ENCODE results near the gene RNF123. TPM values are rescaled to one million over a fixed set of nuclear protein-coding genes. Genes with fewer than 3 reads are reported as not detected.

RNF123 gene
- total and polyA plus RNA-seq, 4 donors, result 34.3 to 104 (median 40.2) TPM

- Histone ChIP-seq H3K9me3 (ENCODE audit: control insufficient read depth in 4 of 4, low read length in 3 of 4) (no peaks in the 10 kb centered on the region), H3K4me3 (ENCODE audit: low read depth in 1 of 3, low read length in 3 of 3) (no peak overlapping the region), H3K36me3 (ENCODE audit: control insufficient read depth in 4 of 4, insufficient read depth in 3 of 4, low read depth in 1 of 4, low read length in 3 of 4) (peaks cover 0 to 2% (median 0%) of the 10 kb centered on the region in 4 donors), H3K4me1 (ENCODE audit: control insufficient read depth in 4 of 4, insufficient read depth in 4 of 4, low read length in 3 of 4) (no peaks in the 10 kb centered on the region), H3K9ac (ENCODE audit: low read depth in 1 of 2, low read length in 2 of 2) (no peak overlapping the region), H3K27me3 (ENCODE audit: control insufficient read depth in 4 of 4, insufficient read depth in 4 of 4, low read length in 3 of 4) (no peaks in the 10 kb centered on the region), H3K27ac (ENCODE audit: low read depth in 1 of 2, low read length in 2 of 2) (no peak overlapping the region)
- TF ChIP-seq FOXA2 (IDR thresholded peaks at IDR 0.05), result no peak
- no peak for DNase-seq (ENCODE audit: low spot score)
- WGBS, result 78% methylated on average over 2 of the region's 2 CpGs
Measured at GRCh38 chr3:49757197-49757596, 67.8 kb downstream of the RNF123 start.

DNA sequence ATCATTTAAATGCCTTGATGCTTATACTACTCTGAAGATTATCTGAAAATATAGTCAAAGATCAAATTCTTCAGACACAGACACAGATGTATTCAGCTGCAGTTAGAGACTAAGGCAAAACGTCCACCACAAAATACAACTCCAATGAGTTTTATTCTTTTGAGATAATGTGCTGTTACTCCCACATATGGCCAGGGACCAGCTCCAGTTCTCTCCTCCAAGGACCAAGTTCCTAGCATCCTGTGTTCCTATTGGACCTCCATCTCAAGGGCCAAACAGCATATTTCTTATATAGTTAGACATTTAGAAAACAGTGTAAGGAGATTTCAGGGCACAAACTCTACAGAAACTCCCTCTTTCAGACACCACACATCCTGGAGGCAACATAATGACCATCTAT is 69.9 kb downstream of the RNF123 start:
- Histone ChIP-seq H3K36me3 (ENCODE audit: control insufficient read depth in 4 of 4, insufficient read depth in 3 of 4, low read depth in 1 of 4, low read length in 3 of 4) (peaks cover 0 to 2% (median 0%) of the 10 kb centered on the region in 4 donors), H3K9ac (ENCODE audit: low read depth in 1 of 2, low read length in 2 of 2) (no peak overlapping the region), H3K27ac (ENCODE audit: low read depth in 1 of 2, low read length in 2 of 2) (no peak overlapping the region), H3K9me3 (ENCODE audit: control insufficient read depth in 4 of 4, low read length in 3 of 4) (no peaks in the 10 kb centered on the region), H3K4me1 (ENCODE audit: control insufficient read depth in 4 of 4, insufficient read depth in 4 of 4, low read length in 3 of 4) (no peaks in the 10 kb centered on the region), H3K27me3 (ENCODE audit: control insufficient read depth in 4 of 4, insufficient read depth in 4 of 4, low read length in 3 of 4) (no peaks in the 10 kb centered on the region), H3K4me3 (ENCODE audit: low read depth in 1 of 3, low read length in 3 of 3) (no peak overlapping the region)
- DNase-seq (ENCODE audit: low spot score), result no peak
- 59% methylated on average over 1 of the region's 1 CpG for WGBS
- no peak for TF ChIP-seq NR2F2 (IDR thresholded peaks at IDR 0.05)
- TF ChIP-seq, protein P1, sequence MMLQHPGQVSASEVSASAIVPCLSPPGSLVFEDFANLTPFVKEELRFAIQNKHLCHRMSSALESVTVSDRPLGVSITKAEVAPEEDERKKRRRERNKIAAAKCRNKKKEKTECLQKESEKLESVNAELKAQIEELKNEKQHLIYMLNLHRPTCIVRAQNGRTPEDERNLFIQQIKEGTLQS (IDR thresholded peaks at IDR 0.05), result no peak
- TF ChIP-seq EGR1 (IDR thresholded peaks at IDR 0.05; ENCODE audit: low read depth in 2 of 2), result no peak
- TF ChIP-seq TAF1 (conservative IDR thresholded peaks at IDR 0.05), result no peak
- no peak for TF ChIP-seq REST (IDR thresholded peaks at IDR 0.05)
- TF ChIP-seq JUND (IDR thresholded peaks at IDR 0.05), result no peak
- TF ChIP-seq RXRA (IDR thresholded peaks at IDR 0.05), result no peak
- TF ChIP-seq, protein P2, sequence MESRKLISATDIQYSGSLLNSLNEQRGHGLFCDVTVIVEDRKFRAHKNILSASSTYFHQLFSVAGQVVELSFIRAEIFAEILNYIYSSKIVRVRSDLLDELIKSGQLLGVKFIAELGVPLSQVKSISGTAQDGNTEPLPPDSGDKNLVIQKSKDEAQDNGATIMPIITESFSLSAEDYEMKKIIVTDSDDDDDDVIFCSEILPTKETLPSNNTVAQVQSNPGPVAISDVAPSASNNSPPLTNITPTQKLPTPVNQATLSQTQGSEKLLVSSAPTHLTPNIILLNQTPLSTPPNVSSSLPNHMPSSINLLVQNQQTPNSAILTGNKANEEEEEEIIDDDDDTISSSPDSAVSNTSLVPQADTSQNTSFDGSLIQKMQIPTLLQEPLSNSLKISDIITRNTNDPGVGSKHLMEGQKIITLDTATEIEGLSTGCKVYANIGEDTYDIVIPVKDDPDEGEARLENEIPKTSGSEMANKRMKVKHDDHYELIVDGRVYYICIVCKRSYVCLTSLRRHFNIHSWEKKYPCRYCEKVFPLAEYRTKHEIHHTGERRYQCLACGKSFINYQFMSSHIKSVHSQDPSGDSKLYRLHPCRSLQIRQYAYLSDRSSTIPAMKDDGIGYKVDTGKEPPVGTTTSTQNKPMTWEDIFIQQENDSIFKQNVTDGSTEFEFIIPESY (IDR thresholded peaks at IDR 0.05), result no peak
- no peak for TF ChIP-seq HNF4G (IDR thresholded peaks at IDR 0.05)
- TF ChIP-seq YY1 (IDR thresholded peaks at IDR 0.05), result no peak
- no peak for TF ChIP-seq RAD21 (IDR thresholded peaks at IDR 0.05)
- TF ChIP-seq, protein P3, sequence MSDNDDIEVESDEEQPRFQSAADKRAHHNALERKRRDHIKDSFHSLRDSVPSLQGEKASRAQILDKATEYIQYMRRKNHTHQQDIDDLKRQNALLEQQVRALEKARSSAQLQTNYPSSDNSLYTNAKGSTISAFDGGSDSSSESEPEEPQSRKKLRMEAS (IDR thresholded peaks at IDR 0.05), result no peak

GRCh38 chr3:49761661-49762060 is 72.3 kb downstream of the RNF123 start:
- WGBS, result 90% methylated on average over 3 of the region's 3 CpGs
- no peaks in the 10 kb centered on the region for H3K9me3 ChIP-seq (ENCODE audit: control insufficient read depth in 4 of 4, low read length in 3 of 4)
- DNase-seq (ENCODE audit: low spot score), result no peak
- TF ChIP-seq FOXA2 (IDR thresholded peaks at IDR 0.05), result no peak
- no peak for TF ChIP-seq REST (IDR thresholded peaks at IDR 0.05)
- H3K4me1 ChIP-seq (ENCODE audit: control insufficient read depth in 4 of 4, insufficient read depth in 4 of 4, low read length in 3 of 4), result no peaks in the 10 kb centered on the region
- peaks cover 0 to 2% (median under 1%) of the 10 kb centered on the region in 4 donors for H3K36me3 ChIP-seq (ENCODE audit: control insufficient read depth in 4 of 4, insufficient read depth in 3 of 4, low read depth in 1 of 4, low read length in 3 of 4)
- no peaks in the 10 kb centered on the region for H3K27me3 ChIP-seq (ENCODE audit: control insufficient read depth in 4 of 4, insufficient read depth in 4 of 4, low read length in 3 of 4)
- no peak overlapping the region for H3K9ac ChIP-seq (ENCODE audit: low read depth in 1 of 2, low read length in 2 of 2)
- H3K4me3 ChIP-seq (ENCODE audit: low read depth in 1 of 3, low read length in 3 of 3), result no peak overlapping the region
- no peak overlapping the region for H3K27ac ChIP-seq (ENCODE audit: low read depth in 1 of 2, low read length in 2 of 2)
